HG02571 (cell line): Measurements from ENCODE around the gene C8A.

Experiments
- ATAC-seq: cut with Tn5 transposase; IDR thresholded peaks from one replicate; pipeline ENCODE4 v1.9.1; 2021; ENCODE audit warnings: mild to moderate bottlenecking, moderate library complexity; ENCODE audit not compliant: unreplicated experiment

C8A gene

DNA sequence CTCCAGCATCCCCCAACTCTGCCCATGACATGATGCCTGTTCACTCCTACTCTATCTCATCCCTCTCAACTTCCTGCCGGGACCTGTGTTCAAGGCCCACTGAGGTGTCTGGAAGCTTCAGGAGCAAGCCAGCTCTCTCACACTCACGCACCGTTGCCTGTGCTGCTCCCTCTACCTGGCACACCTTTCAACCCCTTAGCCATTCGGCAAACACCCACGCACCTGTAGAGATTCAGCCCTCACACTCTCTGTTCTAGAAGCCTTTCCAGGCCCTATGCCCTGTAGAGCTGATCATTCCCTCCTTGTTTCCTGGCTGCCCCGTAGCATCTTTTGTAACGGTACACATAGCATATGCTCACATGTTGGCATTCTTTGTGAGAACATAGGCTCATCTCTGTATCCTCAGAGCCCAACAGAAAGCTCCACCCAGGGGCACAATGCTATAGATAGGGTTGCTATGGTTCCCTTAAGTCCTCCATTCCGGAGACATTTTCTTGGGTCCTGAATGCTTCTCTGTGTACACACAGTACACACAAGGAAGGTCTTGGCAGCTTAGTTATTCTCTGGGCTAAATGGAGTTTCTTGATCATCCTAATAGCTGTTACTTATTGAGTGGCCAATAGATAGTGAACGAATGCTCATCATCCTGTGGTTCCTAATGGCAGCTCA lies 109.9 kb downstream of the C8A start:
- ATAC-seq, result no peak

DNA sequence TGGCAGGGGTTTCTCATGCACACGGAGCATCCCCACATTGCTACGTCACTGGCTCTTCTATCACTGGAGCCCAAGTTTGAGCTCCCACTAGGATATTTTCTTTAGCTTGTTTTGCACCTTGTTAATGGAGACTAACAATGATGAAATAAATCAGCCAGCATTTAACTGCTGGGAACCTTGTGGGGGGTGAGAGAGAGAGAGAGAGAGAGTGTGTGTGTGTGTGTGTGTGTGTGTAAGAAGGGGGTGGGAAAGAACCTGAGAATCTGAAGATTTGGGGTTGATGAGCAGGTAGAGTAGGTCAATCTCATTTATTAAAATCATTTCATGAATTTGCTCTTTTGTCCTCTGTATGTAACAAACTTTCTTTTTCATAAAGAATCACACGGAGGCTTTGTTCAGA lies 110.6 kb downstream of the C8A start:
- no peak for ATAC-seq

DNA sequence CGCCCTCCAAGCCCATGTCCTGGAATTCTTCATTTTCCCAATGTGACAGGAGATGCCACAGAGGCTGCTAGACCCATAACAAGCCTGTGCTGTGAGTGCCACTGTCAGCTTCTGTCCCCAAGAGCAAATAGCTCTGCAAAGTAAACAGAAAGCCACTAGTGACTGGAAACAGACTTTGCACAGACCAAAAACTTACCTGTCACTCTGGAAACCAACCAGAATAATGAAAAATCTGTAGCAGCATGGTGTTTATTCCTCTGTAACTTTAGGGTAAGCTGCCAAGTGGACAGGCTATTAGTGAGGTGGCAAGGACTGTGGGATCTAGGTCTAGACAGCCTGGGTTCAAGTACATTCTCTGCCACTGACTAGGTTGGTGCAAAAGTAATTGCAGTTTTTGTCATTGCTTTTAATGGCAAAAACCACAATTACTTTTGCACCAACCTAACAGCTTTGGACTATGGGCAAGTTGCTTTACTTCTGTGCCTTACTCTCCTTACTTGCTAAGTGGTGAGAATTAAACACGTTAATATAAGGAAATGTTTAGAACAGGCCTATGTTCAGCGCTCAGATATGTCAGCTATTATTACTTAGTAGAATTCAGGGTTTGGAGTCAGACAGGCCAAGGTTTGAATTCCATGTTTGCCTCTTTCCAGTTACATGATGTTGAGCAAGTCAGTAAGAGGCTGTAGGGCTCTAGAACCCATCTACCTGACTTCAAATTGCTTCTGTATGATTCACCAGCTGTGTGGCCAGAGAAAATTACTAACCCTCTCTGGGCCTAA lies 111.5 kb downstream of the C8A start, which contains the start of gene C8B:
TSS of gene C8B (minus strand) at position 100 of the 782 bp plus-strand sequence. CDS start at position 33, 67 bp downstream.
- no peak for ATAC-seq

DNA sequence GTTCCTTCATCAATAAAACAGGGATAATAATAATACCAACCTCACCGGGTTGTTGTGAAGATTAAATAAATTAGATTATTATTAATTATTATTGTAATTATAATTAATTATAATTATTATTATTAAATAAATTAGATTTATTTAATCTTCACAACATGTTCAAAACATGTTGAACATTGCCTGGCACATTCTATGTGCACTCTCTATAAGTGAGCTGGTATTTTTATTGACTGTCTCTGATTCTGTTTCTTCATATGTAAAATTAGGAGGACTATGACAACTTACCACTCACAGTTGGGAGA lies 112.1 kb downstream of the C8A start:
- ATAC-seq, result no peak

DNA sequence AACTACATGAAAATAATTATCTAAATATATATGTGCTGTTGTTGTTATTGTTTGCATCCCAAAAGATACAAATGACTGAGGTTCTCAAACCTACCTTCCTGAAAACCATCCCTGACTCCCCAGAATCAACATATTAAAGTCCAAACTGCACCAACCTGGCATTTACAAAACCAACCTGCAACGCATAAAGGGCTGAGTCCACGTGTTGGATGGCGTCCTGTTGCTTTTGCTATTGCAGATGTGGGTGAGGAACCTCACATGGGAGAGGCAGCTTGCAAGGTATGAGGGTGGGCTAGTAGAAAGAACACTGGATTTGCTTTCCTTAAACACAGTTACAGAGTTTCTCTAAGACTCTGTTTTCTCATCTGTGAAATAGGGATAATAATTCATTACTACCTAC lies 112.8 kb downstream of the C8A start:
- no peak for ATAC-seq
